ENCODE measurements around the gene NPY4R2. TPM values are rescaled to one million over a fixed set of nuclear protein-coding genes. Genes with fewer than 3 reads are reported as not detected.
"Not testable (repeated sequence)": the region's sequence is repeated elsewhere in the genome, so short reads cannot be mapped to it uniquely, and the experiment has no call there.

Gene NPY4R2, protein sequence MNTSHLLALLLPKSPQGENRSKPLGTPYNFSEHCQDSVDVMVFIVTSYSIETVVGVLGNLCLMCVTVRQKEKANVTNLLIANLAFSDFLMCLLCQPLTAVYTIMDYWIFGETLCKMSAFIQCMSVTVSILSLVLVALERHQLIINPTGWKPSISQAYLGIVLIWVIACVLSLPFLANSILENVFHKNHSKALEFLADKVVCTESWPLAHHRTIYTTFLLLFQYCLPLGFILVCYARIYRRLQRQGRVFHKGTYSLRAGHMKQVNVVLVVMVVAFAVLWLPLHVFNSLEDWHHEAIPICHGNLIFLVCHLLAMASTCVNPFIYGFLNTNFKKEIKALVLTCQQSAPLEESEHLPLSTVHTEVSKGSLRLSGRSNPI
- polyA plus RNA-seq (not detected in 2 replicates), polyA minus RNA-seq (not detected in 2 replicates)

GRCh38 chr10:47918475-47918874 is at the start of gene NPY4R2:
Gene NPY4R2, plus strand, starts transcription at chr10:47918662. Its CDS starts 3,326 bp downstream, at chr10:47921988.
- H3K9ac ChIP-seq (ENCODE audit: low read length); H3K36me3 ChIP-seq (ENCODE audit: insufficient read depth, low read length); H3K79me2 ChIP-seq (replicated peaks; ENCODE audit: insufficient read depth, low read length); H3K9me2 ChIP-seq (ENCODE audit: insufficient read depth, low read length); H3K27me3 ChIP-seq (ENCODE audit: insufficient read depth, low read depth, low read length); H3K4me3 ChIP-seq (ENCODE audit: low read length); H3F3A ChIP-seq (ENCODE audit: insufficient read depth, low read length, poor library complexity, severe bottlenecking); H3K27ac ChIP-seq (ENCODE audit: low read length); H2AFZ ChIP-seq (ENCODE audit: low read depth, low read length); H3K9me3 ChIP-seq (ENCODE audit: low read length); H4K20me1 ChIP-seq (ENCODE audit: insufficient read depth); H3K4me2 ChIP-seq (ENCODE audit: low read length): not testable (repeated sequence)

DNA sequence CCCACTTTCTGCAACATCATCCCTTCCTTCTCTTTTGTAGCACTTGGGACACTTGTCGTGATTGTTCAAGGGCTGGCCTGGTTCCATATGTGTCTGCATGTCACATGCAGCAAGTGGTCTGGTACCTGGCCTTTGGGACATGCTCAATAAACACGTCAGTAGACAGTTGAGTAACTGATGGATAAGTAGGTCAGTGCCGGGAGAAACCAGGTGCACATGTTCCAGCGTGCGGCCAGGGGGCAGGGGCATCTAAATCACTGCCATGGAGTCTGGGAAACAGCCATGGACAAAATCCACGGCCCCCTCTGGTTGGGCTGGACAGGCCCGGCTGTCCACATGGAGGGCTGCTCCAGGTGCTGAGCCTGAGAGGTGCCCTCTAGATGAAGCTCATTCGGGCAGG is 47.6 kb upstream of the NPY4R2 start:
- H3K36me3 ChIP-seq (ENCODE audit: insufficient read depth, low read length); H3K27ac ChIP-seq (ENCODE audit: low read length); H3K4me3 ChIP-seq (ENCODE audit: low read length); H3K9me3 ChIP-seq (ENCODE audit: low read length); H3K27me3 ChIP-seq (ENCODE audit: insufficient read depth, low read depth, low read length); H3K9me2 ChIP-seq (ENCODE audit: insufficient read depth, low read length); H4K20me1 ChIP-seq (ENCODE audit: insufficient read depth); H3K4me2 ChIP-seq (ENCODE audit: low read length); H3K9ac ChIP-seq (ENCODE audit: low read length); H2AFZ ChIP-seq (ENCODE audit: low read depth, low read length); H3F3A ChIP-seq (ENCODE audit: insufficient read depth, low read length, poor library complexity, severe bottlenecking); H3K79me2 ChIP-seq (replicated peaks; ENCODE audit: insufficient read depth, low read length): not testable (repeated sequence)

DNA sequence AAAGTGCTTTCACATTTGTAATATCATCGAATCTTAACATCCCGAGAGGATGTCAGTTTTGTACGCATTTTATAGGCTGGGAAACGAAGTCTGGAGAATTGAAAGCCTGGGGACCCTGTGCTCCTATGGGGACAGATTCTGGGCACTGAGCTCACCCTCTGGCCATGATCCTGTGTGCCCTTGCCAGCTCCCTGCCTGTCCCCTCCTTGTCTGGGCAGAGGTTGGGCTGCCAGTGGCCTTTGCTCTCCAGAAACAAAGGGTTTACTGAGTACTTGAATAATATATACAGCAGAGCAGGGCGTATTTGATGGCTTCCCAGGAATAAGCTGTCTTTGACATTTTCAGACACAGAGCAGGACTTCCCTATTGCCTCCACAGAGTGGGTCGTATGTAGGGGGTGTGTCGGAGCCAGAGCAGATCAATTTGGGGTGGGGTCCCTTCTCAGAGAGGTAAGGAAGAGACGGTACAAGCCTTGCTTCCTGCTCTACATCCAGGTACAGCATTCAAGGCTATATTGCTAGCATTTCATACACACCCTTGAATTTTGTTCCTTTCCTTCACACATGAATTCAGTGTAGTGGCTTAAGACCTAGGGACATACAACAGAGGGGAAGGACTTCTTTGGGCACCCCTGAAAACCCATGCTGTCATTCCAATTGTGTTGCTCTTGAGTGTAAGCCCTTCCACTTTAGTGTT is 46.8 kb upstream of the NPY4R2 start:
- not testable (repeated sequence) for H2AFZ ChIP-seq (ENCODE audit: low read depth, low read length); H3K27ac ChIP-seq (ENCODE audit: low read length); H3K9me3 ChIP-seq (ENCODE audit: low read length); H3F3A ChIP-seq (ENCODE audit: insufficient read depth, low read length, poor library complexity, severe bottlenecking); H3K36me3 ChIP-seq (ENCODE audit: insufficient read depth, low read length); H3K9ac ChIP-seq (ENCODE audit: low read length); H3K27me3 ChIP-seq (ENCODE audit: insufficient read depth, low read depth, low read length); H3K4me2 ChIP-seq (ENCODE audit: low read length); H3K9me2 ChIP-seq (ENCODE audit: insufficient read depth, low read length); H3K4me3 ChIP-seq (ENCODE audit: low read length); H4K20me1 ChIP-seq (ENCODE audit: insufficient read depth); H3K79me2 ChIP-seq (replicated peaks; ENCODE audit: insufficient read depth, low read length)

DNA sequence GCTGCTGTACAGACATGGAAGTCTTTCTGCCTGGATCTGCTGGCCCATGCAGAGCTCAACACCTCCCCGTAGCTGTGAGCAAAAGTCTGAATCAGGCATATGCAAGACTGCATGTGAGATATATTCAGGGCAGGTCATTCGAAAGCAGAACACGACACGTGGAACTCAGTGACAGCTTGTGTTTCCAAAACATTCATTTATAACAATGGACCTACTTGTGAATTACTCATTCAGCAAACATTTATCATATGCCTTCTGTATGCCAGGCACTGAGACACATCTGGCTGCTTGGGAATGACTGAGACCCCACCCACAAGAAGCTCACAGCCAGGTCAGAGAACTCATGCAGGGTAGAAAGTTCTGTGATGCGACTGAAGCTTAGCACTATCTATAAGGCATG is 46.2 kb upstream of the NPY4R2 start:
- H4K20me1 ChIP-seq (ENCODE audit: insufficient read depth); H3K27ac ChIP-seq (ENCODE audit: low read length); H3K9ac ChIP-seq (ENCODE audit: low read length); H3K4me3 ChIP-seq (ENCODE audit: low read length); H3K27me3 ChIP-seq (ENCODE audit: insufficient read depth, low read depth, low read length); H3K9me2 ChIP-seq (ENCODE audit: insufficient read depth, low read length); H3K4me2 ChIP-seq (ENCODE audit: low read length); H3K79me2 ChIP-seq (replicated peaks; ENCODE audit: insufficient read depth, low read length); H3F3A ChIP-seq (ENCODE audit: insufficient read depth, low read length, poor library complexity, severe bottlenecking); H3K9me3 ChIP-seq (ENCODE audit: low read length); H2AFZ ChIP-seq (ENCODE audit: low read depth, low read length); H3K36me3 ChIP-seq (ENCODE audit: insufficient read depth, low read length): not testable (repeated sequence)

- H3K27me3 ChIP-seq (ENCODE audit: insufficient read depth, low read depth, low read length); H3K27ac ChIP-seq (ENCODE audit: low read length); H3K4me2 ChIP-seq (ENCODE audit: low read length); H3K36me3 ChIP-seq (ENCODE audit: insufficient read depth, low read length); H3K79me2 ChIP-seq (replicated peaks; ENCODE audit: insufficient read depth, low read length); H3F3A ChIP-seq (ENCODE audit: insufficient read depth, low read length, poor library complexity, severe bottlenecking); H3K4me3 ChIP-seq (ENCODE audit: low read length); H2AFZ ChIP-seq (ENCODE audit: low read depth, low read length); H3K9me3 ChIP-seq (ENCODE audit: low read length); H4K20me1 ChIP-seq (ENCODE audit: insufficient read depth); H3K9ac ChIP-seq (ENCODE audit: low read length); H3K9me2 ChIP-seq (ENCODE audit: insufficient read depth, low read length): not testable (repeated sequence)
These were observed 34.2 kb upstream of the NPY4R2 start for GRCh38 chr10:47884239-47884638.

- H3F3A ChIP-seq (ENCODE audit: insufficient read depth, low read length, poor library complexity, severe bottlenecking), result not testable (repeated sequence)
These were observed 33.5 kb upstream of the NPY4R2 start for GRCh38 chr10:47884934-47885333.

DNA sequence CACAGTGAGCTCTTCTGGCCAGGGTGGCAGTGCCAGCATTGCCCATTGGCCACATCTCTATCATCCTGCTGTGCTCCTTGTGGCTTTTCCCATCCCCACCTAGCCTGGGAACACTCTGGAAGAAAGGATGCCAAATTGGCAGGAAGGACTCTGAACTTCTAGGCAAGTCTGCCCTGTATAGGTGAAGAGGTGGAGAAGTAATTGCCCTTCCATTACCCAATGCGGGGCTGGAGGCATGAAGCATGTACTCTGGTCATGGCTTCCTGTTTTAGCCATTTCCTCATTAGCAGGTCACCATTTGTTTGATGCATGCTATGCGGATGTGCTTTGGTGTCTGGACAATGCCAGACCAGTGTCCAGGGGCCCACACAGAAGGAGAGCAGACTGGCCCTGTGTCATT is 32.1 kb upstream of the NPY4R2 start:
- H4K20me1 ChIP-seq (ENCODE audit: insufficient read depth); H3K36me3 ChIP-seq (ENCODE audit: insufficient read depth, low read length); H3K4me3 ChIP-seq (ENCODE audit: low read length); H3K9me3 ChIP-seq (ENCODE audit: low read length); H3K9ac ChIP-seq (ENCODE audit: low read length); H3K27ac ChIP-seq (ENCODE audit: low read length); H3F3A ChIP-seq (ENCODE audit: insufficient read depth, low read length, poor library complexity, severe bottlenecking); H3K27me3 ChIP-seq (ENCODE audit: insufficient read depth, low read depth, low read length); H3K4me2 ChIP-seq (ENCODE audit: low read length); H3K9me2 ChIP-seq (ENCODE audit: insufficient read depth, low read length); H3K79me2 ChIP-seq (replicated peaks; ENCODE audit: insufficient read depth, low read length); H2AFZ ChIP-seq (ENCODE audit: low read depth, low read length): not testable (repeated sequence)

More at GRCh38 chr10:47884934-47885333, 33.5 kb upstream of the NPY4R2 start:
- H3K9me3 ChIP-seq (ENCODE audit: low read length); H3K9ac ChIP-seq (ENCODE audit: low read length); H3K9me2 ChIP-seq (ENCODE audit: insufficient read depth, low read length); H3K4me3 ChIP-seq (ENCODE audit: low read length); H3K4me2 ChIP-seq (ENCODE audit: low read length); H3K27ac ChIP-seq (ENCODE audit: low read length); H3K36me3 ChIP-seq (ENCODE audit: insufficient read depth, low read length); H3K27me3 ChIP-seq (ENCODE audit: insufficient read depth, low read depth, low read length); H4K20me1 ChIP-seq (ENCODE audit: insufficient read depth); H3K79me2 ChIP-seq (replicated peaks; ENCODE audit: insufficient read depth, low read length); H2AFZ ChIP-seq (ENCODE audit: low read depth, low read length): not testable (repeated sequence)

- not testable (repeated sequence) for H3K9me2 ChIP-seq (ENCODE audit: insufficient read depth, low read length); H3K36me3 ChIP-seq (ENCODE audit: insufficient read depth, low read length); H3K9ac ChIP-seq (ENCODE audit: low read length); H3K27ac ChIP-seq (ENCODE audit: low read length); H4K20me1 ChIP-seq (ENCODE audit: insufficient read depth); H2AFZ ChIP-seq (ENCODE audit: low read depth, low read length); H3K27me3 ChIP-seq (ENCODE audit: insufficient read depth, low read depth, low read length); H3K79me2 ChIP-seq (replicated peaks; ENCODE audit: insufficient read depth, low read length); H3K4me3 ChIP-seq (ENCODE audit: low read length); H3F3A ChIP-seq (ENCODE audit: insufficient read depth, low read length, poor library complexity, severe bottlenecking); H3K9me3 ChIP-seq (ENCODE audit: low read length); H3K4me2 ChIP-seq (ENCODE audit: low read length)
These were observed 31.6 kb upstream of the NPY4R2 start for GRCh38 chr10:47886827-47887226.
